Nephron (organoid): ENCODE data around the gene NHLH2.
A peak's percentile ranks its signal among the peaks of the same experiment; 100 is the strongest.

ENCODE experiments used
- H3K27ac Mint-ChIP-seq, 3 experiments: 2 replicates each; pipeline ENCODE4 v1.8.0; 2020; ENCODE audit warnings: mixed read lengths in 3 of 3, mild to moderate bottlenecking in 2 of 3, moderate library complexity in 1 of 3
- H3K27me3 Mint-ChIP-seq: 2 replicates; pipeline ENCODE4 v1.8.0; 2021; ENCODE audit warnings: low read depth, mild to moderate bottlenecking, moderate library complexity, mixed read lengths
- H3K36me3 Mint-ChIP-seq: 2 replicates; pipeline ENCODE4 v1.8.0; 2020; ENCODE audit warnings: low read depth, mixed read lengths
- H3K4me1 Mint-ChIP-seq: 2 replicates; pipeline ENCODE4 v1.8.0; 2020; ENCODE audit warnings: mixed read lengths
- H3K4me3 Mint-ChIP-seq, 3 experiments: 2 replicates each; pipeline ENCODE4 v1.8.0; 2020; ENCODE audit warnings: mild to moderate bottlenecking in 3 of 3, mixed read lengths in 3 of 3, moderate library complexity in 2 of 3
- H3K9me3 Mint-ChIP-seq: 2 replicates; pipeline ENCODE4 v1.8.0; 2020; ENCODE audit warnings: mixed read lengths
- CTCF ChIP-seq, 3 experiments: fragments of 200-600 bp; sonication (generic); IDR thresholded peaks; one replicate each; pipeline ENCODE4 v1.5.0; 2021; ENCODE audit warnings: antibody characterized with exemption in 3 of 3; ENCODE audit not compliant: unreplicated experiment in 3 of 3

NHLH2 gene

GRCh38 chr1:115794976-115795639 is 45.8 kb downstream of the NHLH2 start:
- no peaks in the 10 kb centered on the region for H3K4me1 Mint-ChIP-seq
- no peaks in the 10 kb centered on the region for H3K9me3 Mint-ChIP-seq
- no peak overlapping the region for H3K4me3 Mint-ChIP-seq
- no peak overlapping the region for H3K27ac Mint-ChIP-seq
- TF ChIP-seq CTCF (IDR thresholded peaks at IDR 0.05; ENCODE audit: unreplicated experiment in 3 of 3) = no peak
- H3K36me3 Mint-ChIP-seq = no peaks in the 10 kb centered on the region
- peaks cover under 1% of the 10 kb centered on the region for H3K27me3 Mint-ChIP-seq

- Mint-ChIP-seq H3K27ac (no peak overlapping the region), H3K4me3 (no peak overlapping the region), H3K36me3 (no peaks in the 10 kb centered on the region), H3K9me3 (peaks cover 4% of the 10 kb centered on the region), H3K27me3 (peaks cover 5% of the 10 kb centered on the region), H3K4me1 (no peaks in the 10 kb centered on the region)
- peak in 1 of 3 experiments; percentile 10 for TF ChIP-seq CTCF (IDR thresholded peaks at IDR 0.05; ENCODE audit: unreplicated experiment in 3 of 3)
These were observed 47.8 kb downstream of the NHLH2 start for GRCh38 chr1:115793162-115793561.

GRCh38 chr1:115791816-115792215 is 49.1 kb downstream of the NHLH2 start:
- Mint-ChIP-seq H3K4me3 (no peak overlapping the region), H3K27ac (no peak overlapping the region), H3K27me3 (peaks cover 7% of the 10 kb centered on the region), H3K9me3 (peaks cover 8% of the 10 kb centered on the region), H3K4me1 (no peaks in the 10 kb centered on the region), H3K36me3 (no peaks in the 10 kb centered on the region)
- no peak for TF ChIP-seq CTCF (IDR thresholded peaks at IDR 0.05; ENCODE audit: unreplicated experiment in 3 of 3)

GRCh38 chr1:115790846-115791245 is 50.1 kb downstream of the NHLH2 start:
- Mint-ChIP-seq H3K27ac (no peak overlapping the region), H3K9me3 (peaks cover 10% of the 10 kb centered on the region), H3K4me3 (no peak overlapping the region), H3K4me1 (no peaks in the 10 kb centered on the region), H3K36me3 (no peaks in the 10 kb centered on the region), H3K27me3 (peaks cover 9% of the 10 kb centered on the region)
- TF ChIP-seq CTCF (IDR thresholded peaks at IDR 0.05; ENCODE audit: unreplicated experiment in 3 of 3) = no peak

GRCh38 chr1:115790356-115790755 is 50.6 kb downstream of the NHLH2 start:
- Mint-ChIP-seq H3K4me1 (no peaks in the 10 kb centered on the region), H3K9me3 (peaks cover 10% of the 10 kb centered on the region), H3K4me3 (no peak overlapping the region), H3K36me3 (no peaks in the 10 kb centered on the region), H3K27me3 (peaks cover 9% of the 10 kb centered on the region), H3K27ac (no peak overlapping the region)
- TF ChIP-seq CTCF (IDR thresholded peaks at IDR 0.05; ENCODE audit: unreplicated experiment in 3 of 3) = no peak
